ENCODE measurements around the gene NR1D1.

NR1D1 gene

DNA sequence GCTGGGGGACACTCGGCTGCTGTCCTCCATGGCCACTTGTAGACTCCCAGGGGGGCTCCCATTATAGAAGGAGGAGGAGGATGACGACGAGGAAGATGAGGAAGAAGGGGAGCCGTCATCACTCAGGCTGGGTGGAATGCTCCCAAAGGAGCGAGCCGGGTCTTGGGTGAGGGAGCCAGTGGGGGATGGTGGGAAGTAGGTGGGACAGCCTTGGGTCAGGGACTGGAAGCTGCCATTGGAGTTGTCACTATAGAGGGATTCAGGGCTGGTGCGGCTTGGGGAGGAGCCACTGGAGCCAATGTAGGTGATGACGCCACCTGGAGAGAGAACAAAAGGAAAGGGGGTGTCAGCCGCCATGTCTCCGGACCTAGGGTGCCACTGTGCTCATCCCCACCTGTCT, 3.3 kb downstream of the NR1D1 start:
- DNase-seq: no peak

DNA sequence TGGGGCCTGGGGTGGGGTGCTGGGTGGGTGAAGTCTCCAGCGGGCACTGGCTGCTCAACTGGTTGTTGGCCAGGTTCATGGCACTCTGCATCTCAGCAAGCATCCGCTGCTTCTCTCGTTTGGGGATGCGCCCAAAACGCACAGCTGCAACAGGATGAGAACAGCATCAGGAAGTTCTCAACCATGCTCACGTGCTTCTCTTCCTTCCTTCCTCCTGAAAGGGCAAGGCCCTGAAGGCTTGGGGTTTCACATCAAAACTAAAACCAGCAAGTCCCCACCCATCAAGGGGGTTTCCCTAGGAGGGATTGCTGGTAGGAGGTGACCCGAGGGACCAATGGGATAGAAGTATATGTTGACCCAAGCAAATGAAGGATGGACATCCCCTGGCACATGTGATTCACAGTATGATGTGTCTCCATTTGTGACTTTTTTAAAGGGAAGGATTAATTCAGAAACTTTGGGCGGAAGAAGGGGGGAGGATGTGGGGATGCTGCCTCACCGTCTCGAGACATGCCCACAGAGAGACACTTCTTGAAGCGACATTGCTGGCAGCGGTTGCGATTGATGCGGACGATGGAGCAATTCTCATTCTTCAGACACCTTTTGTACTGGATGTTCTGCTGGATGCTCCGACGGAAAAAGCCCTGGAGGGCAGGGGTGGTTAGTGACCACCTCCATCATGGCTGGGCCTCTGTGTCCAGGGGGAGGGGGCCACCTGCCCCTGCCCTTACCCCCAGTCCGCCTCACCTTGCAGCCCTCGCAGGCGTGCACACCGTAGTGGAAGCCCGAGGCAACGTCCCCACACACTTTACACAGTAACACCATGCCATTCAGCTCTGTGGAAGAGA, 4.2 kb downstream of the NR1D1 start:
- DNase-seq: no peak

DNA sequence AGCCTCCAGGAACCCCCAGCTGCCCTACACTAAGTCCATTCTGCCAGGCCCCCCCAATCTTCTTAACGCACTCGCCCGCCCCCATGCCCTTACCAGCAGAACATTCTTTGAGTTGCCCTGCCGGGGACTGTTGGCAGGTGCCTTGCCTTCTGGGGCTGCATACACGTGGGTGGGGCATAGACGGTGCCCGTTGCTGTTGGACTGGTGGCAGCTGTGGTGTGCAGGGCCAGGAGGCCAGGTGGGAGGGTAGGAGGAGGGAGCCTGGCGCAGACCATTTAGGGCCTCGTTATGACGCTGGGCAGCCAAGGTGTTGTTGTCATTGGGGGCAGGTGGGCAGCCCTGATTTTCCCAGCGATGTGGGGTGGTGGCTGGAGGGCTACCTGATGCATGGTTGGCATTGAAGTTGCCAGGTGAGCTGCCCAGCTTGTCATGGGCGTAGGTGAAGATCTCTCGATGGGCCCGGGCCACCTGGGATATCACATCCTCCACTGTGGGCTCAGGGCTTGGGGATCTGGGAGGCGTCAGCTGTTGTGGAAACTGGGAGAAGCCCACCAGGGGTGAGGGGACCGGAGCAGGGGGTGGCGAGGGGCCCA, 4.9 kb downstream of the NR1D1 start:
- no peak for DNase-seq

DNA sequence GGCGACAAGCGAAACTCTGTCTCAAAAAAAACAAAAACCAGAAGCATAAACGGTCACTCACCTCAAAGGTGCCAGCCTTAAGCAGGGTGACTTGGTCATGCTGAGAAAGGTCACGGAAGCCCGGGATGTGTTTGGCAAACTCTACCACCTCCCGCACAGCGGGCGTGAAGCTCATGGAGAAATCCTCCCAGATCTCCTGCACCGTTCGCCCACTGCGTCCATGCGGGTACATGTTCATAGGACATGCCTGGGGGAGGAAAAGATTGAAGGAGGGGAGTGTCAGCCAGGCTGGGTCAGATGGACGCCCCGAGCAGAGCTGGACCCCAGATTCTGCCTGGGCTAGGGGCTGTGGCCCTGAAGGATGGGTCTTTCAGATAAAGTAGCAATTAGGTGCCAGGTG, 5.5 kb downstream of the NR1D1 start:
- DNase-seq: no peak

DNA sequence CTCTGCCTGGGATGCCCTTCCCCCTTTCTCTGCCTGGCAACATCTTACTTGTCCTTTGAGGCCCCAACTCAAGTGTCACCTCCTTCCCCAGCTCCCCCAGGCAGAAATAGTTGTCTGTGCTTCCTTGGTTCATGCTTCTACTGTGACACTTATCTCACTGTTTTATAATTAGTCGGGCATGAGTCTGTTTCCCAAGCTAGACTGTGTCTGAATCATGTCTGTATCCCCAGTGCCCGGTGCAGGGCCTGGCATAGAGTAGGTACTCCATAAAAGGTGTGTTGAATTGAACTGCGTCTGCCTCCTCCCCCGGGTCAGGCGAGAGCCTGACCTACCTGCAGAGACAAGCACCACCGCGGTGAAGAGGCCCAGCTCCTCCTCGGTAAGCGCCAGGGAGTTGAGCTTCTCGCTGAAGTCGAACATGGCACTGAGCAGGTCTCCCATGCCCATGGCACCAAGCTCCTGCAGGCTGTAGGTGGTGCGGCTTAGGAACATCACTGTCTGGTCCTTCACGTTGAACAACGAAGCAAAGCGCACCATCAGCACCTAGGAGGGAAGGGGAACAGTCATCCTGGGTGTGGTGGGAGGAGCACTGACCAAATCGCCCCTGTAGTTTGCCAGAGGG, 6.7 kb downstream of the NR1D1 start:
- no peak for DNase-seq

DNA sequence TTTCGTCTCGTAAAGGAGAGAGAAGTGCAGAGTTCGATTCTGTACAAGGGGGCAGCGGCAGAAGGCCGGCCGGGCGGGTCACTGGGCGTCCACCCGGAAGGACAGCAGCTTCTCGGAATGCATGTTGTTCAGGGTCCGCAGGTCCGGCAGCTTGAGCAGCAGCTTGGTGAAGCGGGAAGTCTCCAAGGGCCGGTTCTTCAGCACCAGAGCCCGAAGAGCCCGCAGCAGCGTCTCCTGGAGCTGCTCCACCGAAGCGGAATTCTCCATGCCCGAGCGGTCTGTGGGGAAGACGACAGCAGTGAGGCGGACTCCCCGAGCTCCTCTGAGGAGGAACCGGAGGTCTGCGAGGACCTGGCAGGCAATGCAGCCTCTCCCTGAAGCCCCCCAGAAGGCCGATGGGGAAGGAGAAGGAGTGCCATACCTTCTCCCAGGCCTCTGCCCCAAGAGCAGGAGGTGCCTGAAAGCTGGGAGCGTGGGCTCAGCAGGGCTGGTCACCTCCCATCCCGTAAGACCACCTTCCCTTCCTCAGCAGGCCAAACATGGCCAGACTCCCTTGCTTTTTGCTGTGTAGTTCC, 7.3 kb downstream of the NR1D1 start:
- no peak for DNase-seq

DNA sequence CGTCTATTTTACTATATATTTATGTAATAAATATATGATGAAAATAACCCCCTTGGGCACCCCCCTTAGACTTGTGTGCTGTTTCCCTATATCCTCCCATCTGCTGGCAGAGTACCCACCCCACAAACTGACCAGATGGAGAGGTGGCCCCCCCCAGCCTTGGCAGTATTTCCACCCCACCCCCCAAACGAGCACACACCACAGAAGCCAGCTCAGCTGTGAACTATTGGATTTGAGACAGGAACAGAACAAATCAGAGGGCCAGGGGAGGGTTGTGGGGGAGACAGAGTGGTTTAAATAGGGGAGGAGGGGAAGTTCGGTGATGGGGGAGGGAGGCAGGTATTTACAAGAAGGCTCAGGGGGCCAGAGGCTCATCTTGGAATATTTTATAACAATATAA, 7.8 kb downstream of the NR1D1 start:
- DNase-seq: no peak

DNA sequence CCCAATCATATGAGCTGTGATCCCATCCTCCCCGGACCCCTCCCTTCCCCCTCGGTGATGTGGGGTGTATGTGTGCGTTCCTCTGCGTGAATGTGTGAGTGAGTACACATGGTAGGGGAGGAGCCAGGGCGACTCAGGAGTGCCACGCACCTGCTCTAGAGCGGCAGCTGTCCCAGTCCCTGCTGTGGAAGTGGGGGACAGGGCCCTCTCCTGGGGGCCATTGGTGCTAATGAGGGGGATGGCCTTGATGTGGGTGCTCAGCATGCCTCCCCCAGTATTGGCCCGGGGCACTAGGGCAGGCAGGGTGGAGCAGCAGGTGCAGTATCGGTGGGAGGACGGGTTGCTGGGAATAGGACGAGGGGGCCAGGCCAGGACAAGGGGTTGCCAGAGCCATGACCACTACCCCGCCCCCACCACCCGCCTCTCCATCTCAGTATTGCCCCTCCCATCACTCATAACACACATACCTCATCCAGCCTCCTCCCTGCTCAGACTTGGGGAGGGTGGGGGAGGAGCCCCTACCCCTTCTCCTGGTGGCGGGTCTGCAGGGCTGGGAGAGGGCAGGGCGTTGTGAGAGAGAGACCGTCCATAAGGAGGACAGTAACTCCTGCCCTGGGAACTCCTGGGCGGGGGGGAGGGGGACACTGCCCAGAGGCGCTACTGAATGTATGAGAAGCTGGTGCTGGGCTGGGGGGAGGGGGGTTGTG, 8.5 kb downstream of the NR1D1 start:
- DNase-seq: no peak

DNA sequence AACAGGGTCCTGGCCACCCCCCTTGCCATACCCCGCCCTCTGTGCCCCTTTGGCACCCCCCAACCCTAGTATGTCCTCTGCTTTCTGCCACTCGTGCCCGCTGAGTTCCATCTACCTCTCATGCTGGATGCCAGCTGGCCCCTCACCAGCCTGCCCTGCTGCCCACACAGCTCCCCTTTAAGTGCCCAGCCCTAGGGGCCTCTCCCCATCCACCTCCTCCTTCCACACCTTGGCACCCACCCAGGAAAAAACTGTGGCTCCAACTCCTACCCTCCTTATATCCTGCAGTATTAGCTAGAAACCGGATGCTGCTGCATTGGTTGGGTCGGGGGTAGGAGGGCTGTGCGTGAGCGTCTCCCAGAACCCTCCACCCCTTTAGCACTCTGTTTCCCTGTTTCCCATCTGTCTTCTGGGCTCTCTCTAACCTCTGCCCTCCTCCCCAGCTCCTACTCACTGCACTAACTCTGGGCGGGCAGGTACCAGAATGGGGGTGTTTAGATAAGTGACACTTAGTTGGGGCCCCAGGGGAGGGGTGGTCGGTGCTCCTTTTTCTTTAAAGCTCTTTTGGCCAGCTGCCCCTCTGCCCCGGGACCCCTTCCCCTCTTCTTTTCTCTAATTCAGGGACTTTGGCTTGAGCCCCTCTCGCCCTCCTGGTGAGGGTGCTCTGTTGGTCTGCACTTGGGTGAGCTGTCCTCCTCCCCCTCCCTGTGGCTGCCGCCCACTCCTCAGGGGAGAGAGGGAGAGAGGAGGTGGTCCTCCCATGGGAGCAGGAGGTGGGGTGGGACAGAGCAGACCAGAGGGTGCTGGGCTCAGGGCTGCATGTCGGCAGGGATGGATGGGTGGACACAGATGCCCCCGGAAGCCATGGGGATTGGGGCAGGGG, 9.9 kb downstream of the NR1D1 start:
- DNase-seq: no peak

DNA sequence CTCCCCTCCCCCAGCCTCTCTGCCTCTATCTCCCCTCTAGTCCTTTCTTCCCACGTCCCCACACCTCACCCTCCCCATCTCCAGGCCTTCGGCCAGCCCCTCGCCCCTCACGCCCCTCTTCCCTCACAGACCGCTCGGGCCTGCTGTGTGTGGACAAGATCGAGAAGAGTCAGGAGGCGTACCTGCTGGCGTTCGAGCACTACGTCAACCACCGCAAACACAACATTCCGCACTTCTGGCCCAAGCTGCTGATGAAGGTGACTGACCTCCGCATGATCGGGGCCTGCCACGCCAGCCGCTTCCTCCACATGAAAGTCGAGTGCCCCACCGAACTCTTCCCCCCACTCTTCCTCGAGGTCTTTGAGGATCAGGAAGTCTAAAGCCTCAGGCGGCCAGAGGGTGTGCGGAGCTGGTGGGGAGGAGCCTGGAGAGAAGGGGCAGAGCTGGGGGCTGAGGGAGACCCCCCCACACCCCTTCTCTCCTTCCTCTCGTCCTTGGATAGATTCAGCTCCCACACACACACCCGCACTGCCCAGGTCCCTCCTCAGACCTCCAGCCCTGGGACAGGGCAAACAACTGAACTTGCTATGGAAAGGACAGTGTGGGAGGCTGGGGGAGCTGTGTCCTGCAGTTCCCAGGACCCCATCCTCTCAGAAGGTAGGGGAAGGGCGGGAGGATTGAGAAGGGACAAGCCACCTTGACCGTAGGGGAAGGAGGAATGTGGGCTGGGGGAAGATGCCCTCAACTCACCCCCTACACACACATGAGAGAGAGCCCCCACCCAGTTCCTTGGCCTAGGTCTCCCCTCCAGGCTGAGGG, 11.1 kb downstream of the NR1D1 start:
- no peak for DNase-seq

DNA sequence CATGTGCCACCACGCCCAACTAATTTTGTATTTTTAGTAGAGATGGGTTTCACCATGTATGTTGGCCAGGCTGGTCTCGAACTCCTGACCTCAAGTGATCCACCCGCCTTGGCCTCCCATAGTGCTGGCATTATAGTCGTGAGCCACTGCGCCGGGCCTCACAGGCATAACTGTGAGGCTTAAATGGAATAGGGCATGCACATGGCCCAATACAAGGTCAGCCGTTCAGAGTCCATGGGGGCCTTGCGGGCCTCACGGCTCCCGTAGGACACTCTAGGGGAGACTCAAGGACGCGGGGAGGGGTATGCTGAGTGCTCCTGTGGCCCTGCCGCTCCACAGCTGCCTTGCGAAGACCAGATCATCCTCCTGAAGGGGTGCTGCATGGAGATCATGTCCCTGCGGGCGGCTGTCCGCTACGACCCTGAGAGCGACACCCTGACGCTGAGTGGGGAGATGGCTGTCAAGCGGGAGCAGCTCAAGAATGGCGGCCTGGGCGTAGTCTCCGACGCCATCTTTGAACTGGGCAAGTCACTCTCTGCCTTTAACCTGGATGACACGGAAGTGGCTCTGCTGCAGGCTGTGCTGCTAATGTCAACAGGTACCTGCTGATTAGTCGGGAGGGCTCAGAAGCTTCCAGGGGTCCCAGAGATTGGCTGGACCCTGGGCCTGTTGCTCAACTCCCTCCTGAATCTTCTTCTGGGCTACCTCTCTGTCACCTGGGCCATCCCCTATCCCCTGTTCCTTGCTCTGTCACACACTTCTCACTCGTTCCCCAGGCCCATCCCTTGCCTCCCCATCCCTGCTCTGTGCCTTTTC, 12.3 kb downstream of the NR1D1 start:
- DNase-seq: no peak

DNA sequence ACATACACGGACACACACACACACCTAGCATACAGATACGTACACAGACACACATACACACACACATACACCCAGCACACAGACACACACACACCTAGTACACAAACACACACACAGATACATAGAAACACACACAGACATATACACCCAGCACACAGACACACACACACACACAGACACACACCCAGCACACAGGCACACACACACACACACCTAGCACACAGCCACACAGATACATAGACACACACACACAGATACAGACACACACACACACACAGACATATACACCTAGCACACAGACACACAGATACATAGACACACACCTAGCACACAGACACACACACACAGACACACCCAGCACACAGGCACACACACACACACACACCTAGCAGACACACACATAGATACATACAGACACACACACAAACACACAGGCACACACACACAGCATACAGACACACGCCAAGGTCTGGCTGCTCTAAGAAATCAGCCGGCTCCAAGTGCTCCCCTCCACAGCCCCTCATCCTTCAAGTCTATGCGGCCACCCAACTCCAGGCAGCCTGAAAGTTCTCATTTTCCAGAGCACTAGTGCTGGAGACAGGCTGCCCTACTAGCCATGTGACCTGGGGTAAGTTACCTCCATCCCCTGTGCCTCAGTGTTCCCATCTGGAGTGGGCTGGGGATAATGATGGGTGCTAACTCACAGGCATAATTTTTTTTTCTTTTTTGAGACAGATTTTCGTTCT, 13.2 kb downstream of the NR1D1 start:
- no peak for DNase-seq

DNA sequence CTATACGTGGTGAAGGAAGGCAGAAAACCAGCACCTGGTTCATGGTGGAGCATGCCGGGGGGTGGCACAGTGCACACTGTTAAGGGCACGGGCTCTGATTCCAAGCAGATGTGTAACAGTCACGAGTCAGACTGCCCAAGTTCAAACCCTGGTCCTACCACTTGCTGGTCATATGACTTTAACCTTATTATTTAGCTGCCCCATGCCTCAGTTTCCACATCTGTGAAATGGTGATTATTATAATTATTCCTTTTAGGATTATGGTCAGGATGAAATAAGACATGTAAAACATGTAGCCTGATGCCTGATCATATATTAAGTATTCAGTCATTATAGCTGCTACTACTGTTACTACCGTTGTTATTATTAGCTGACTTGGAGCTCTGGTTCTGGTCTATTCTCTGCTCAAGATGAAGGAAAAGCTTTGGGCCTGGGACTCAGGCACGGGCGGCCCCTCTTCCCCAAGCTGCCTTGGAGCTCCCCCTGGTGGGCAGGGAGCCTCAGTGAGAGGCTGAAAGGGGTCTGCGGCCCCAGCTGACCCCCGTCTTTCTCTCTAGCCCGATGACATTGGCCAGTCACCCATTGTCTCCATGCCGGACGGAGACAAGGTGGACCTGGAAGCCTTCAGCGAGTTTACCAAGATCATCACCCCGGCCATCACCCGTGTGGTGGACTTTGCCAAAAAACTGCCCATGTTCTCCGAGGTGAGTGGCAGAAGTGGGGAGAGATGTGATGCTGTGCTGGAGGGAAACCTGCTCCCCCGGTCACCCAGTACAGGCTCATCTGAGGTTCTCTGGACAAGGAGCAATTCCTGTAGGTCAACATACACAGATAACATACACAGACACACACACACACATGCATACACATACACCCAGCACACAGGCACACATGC, 14.0 kb downstream of the NR1D1 start:
- DNase-seq: peak; percentile 69

DNA sequence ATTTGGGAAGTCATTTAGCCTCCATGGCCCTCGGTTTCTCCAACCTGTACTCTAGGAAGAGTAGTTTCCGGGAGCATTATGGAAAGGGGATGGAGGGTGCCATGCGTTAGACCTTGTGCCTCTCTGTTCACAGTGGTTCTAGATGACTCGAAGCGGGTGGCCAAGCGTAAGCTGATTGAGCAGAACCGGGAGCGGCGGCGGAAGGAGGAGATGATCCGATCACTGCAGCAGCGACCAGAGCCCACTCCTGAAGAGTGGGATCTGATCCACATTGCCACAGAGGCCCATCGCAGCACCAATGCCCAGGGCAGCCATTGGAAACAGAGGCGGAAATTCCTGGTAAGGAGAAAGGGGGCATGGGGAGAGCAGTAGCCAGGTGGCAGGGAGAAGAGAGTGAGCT, 15.9 kb downstream of the NR1D1 start:
- no peak for DNase-seq

DNA sequence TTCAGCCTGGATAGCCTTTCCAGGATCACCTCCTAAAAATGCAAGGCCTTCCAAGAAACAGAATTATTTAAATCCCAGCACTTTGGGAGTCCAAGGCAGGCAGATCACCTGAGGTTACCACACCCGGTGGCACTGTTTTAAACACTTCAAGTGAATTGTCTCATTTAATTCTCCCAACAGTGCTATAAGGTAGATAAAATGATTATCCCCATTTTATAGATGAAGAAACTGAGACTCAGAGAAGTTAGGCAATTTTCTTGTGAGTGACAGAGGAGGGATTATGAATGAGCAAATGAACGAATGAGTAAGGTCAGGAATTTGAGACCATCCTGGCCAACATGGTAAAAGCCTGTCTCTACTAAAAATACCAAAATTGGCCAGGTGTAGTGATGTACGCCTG, 20.8 kb downstream of the NR1D1 start:
- no peak for DNase-seq

DNA sequence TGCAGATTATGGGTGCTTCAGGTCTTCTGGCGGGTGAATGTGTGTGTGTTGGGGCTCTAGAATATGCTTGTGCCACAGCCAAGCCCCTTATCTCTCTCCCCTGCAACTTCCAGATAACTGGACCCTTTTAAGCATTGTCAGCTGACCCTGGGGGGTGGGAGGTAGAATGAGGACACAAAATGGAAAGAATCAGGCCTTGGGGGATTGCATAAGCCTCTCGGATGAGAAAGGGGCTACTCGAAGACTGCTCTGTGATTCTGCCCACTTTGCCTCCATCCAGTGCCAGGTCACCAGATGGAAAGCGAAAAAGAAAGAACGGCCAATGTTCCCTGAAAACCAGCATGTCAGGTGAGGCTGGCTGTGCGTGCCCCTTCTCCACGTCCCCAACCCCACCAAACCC, 23.8 kb downstream of the NR1D1 start:
- peak; percentile 87 for DNase-seq

DNA sequence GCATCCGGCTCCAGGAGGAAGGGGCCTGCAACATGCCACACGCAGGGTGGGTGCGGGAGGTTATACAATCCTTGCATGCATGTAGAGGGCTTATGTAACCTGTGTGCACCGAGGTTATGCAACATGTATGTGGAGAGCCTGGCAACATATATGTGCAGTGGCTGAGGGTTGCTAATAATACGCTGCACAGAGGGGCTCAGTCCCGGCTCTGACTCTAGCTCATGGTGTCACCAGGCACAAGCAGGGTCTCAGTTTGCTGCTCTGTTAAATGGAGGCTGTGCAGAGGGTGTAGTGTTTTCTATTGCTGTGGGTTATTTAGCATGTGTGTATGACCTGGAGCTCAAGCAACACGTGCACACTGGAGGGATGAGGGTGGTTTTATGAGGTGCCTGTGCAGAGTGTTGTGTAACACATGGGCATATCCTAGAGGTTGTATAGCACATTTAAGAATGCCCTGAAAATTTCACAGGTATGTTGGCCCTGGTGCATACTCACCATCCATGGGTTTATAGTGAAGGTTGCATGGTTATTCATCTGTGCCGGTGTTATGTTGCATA, 24.4 kb downstream of the NR1D1 start:
- no peak for DNase-seq
